Right cardiac atrium (tissue), 5 donors: ENCODE measurements around the gene IL17RB. TPM values are rescaled to one million over a fixed set of nuclear protein-coding genes. Genes with fewer than 3 reads are reported as not detected.
A peak's percentile ranks its signal among the peaks of the same experiment; 100 is the strongest.

Experiments
- ATAC-seq, 2 donors: fragments of 200-7000 bp; cut with Tn5 transposase; one replicate each; pipeline versions ENCODE4 v1.8.0 to v1.9.1; 2020; ENCODE audit warnings: moderate library complexity in 2 of 2, mild to moderate bottlenecking in 1 of 2
- DNase-seq, 3 donors: peaks; one replicate each; pipeline ENCODE4 v3.0.0-alpha.2; 2020
- H3K27ac ChIP-seq: one replicate; pipeline ENCODE4 v1.5.1; 2013; ENCODE audit warnings: mild to moderate bottlenecking, low read length, control low read depth, moderate library complexity
- H3K27me3 ChIP-seq: one replicate; pipeline ENCODE4 v1.6.1; 2013; ENCODE audit not compliant: control insufficient read depth, insufficient read depth
- H3K4me1 ChIP-seq: one replicate; pipeline ENCODE4 v1.6.1; 2013; ENCODE audit warnings: low read length; ENCODE audit not compliant: control insufficient read depth, insufficient read depth
- H3K4me3 ChIP-seq: one replicate; pipeline ENCODE4 v1.5.1; 2013; ENCODE audit warnings: low read length, control low read depth
- H3K9me3 ChIP-seq: one replicate; pipeline ENCODE4 v1.6.1; 2013; ENCODE audit warnings: low read length; ENCODE audit not compliant: control insufficient read depth
- WGBS: extraction: QIAGEN DNeasy Blood & Tissue Kit; methylation state at CpG from one replicate; pipeline ENCODE4 v1.1.7; 2013; 5-methylcytosine and 5-hydroxymethylcytosine counted together
- intact Hi-C, 4 donors: fragments of 100-400 bp; cut with DNase I; formaldehyde crosslinking; loops; one replicate each; pipeline versions ENCODE4 v1.11.0 to v1.14.0; 2022 to 2023
- polyA plus RNA-seq: library from polyadenylated mRNA; stranded (reverse); fragments of 200-250 nt; gene quantifications from one replicate; pipeline ENCODE4 v1.2.3, GENCODE V29; 2013
- total RNA-seq, 4 donors: library from RNA; stranded (reverse); fragmentation: NEBNext Ultra II Directional; extraction: Animal tissue kit (Norgen Biotek cat#: 25700); gene quantifications; one replicate each; pipeline ENCODE4 v1.2.1, GENCODE V29; 2021
- donor health status: healthy with polysubstance abuse.
- donor health status: DM: no; HTN: yes; CAD: no.
- donor health status: DM: no; HTN: no; CAD: no.
- donor health status: DM: no; HTN: yes; CAD: no; lungs with severe emphysema.
- donor health status: DM: yes; HTN: yes; CAD: no.

The IL17RB gene
- total and polyA plus RNA-seq, 5 donors: 1.3 to 2.9 (median 1.9) TPM

- Histone ChIP-seq H3K4me3 (peak overlapping the region; percentile 77), H3K27ac (no peak overlapping the region), H3K9me3 (no peaks in the 10 kb centered on the region), H3K4me1 (peaks cover 7% of the 10 kb centered on the region), H3K27me3 (no peaks in the 10 kb centered on the region)
- DNase-seq (no peak), ATAC-seq (no peak)
- intact Hi-C loops: no loop called here
- WGBS: 41% methylated on average over 10 of the region's 10 CpGs
These were observed 34.3 kb downstream of the IL17RB start for GRCh38 chr3:53880396-53881345.

GRCh38 chr3:53881691-53882593, 35.6 kb downstream of the IL17RB start, which contains the start of gene ACTR8:
Gene ACTR8 (minus strand): TSS chr3:53882152. CDS start chr3:53882101, 51 bp downstream.
- H3K27ac ChIP-seq: peak within 1 kb of the TSS; percentile 87
- ATAC-seq: peak; percentile 99
- H3K9me3 ChIP-seq: no peaks in the 10 kb centered on the region
- H3K4me3 ChIP-seq: peak within 1 kb of the TSS; percentile 77
- intact Hi-C loops: no loop called here
- no peaks in the 10 kb centered on the region for H3K27me3 ChIP-seq
- H3K4me1 ChIP-seq: peaks cover 7% of the 10 kb centered on the region
- DNase-seq: peak; percentile 88 to 96 (median 95)
- under 1% methylated on average over 65 of the region's 65 CpGs for whole genome bisulfite sequencing

GRCh38 chr3:53883008-53883407, 36.6 kb downstream of the IL17RB start:
- H3K4me1 ChIP-seq: peaks cover 7% of the 10 kb centered on the region
- intact Hi-C loops: no loop called here
- no peak overlapping the region for H3K27ac ChIP-seq
- H3K9me3 ChIP-seq: no peaks in the 10 kb centered on the region
- no peak for ATAC-seq
- no peak for DNase-seq
- WGBS: 81% methylated on average over 4 of the region's 4 CpGs
- H3K4me3 ChIP-seq: no peak overlapping the region
- H3K27me3 ChIP-seq: no peaks in the 10 kb centered on the region

- 95% methylated on average over 11 of the region's 11 CpGs for WGBS
- Histone ChIP-seq H3K4me3 (no peak overlapping the region), H3K27ac (no peak overlapping the region), H3K4me1 (peaks cover 7% of the 10 kb centered on the region), H3K9me3 (no peaks in the 10 kb centered on the region), H3K27me3 (no peaks in the 10 kb centered on the region)
- DNase-seq (no peak), ATAC-seq (no peak)
- intact Hi-C loops: no loop called here
These were observed 38.3 kb downstream of the IL17RB start for GRCh38 chr3:53884623-53885022.

GRCh38 chr3:53885239-53885638, 38.9 kb downstream of the IL17RB start:
- WGBS: 85% methylated on average over 3 of the region's 3 CpGs
- DNase-seq (no peak), ATAC-seq (no peak)
- Histone ChIP-seq H3K9me3 (no peaks in the 10 kb centered on the region), H3K4me1 (peaks cover 7% of the 10 kb centered on the region), H3K27ac (no peak overlapping the region), H3K4me3 (no peak overlapping the region), H3K27me3 (no peaks in the 10 kb centered on the region)
- intact Hi-C loops: no loop called here

- intact Hi-C loops: no loop called here
- H3K9me3 ChIP-seq: no peaks in the 10 kb centered on the region
- H3K4me1 ChIP-seq: no peaks in the 10 kb centered on the region
- no peak overlapping the region for H3K4me3 ChIP-seq
- no peak overlapping the region for H3K27ac ChIP-seq
- DNase-seq (no peak), ATAC-seq (no peak)
- no peaks in the 10 kb centered on the region for H3K27me3 ChIP-seq
These were observed 41.1 kb downstream of the IL17RB start for GRCh38 chr3:53887446-53887845.

- 48% methylated on average over 1 of the region's 1 CpG for WGBS
- Histone ChIP-seq H3K27ac (no peak overlapping the region), H3K27me3 (no peaks in the 10 kb centered on the region), H3K4me1 (no peaks in the 10 kb centered on the region), H3K9me3 (no peaks in the 10 kb centered on the region), H3K4me3 (no peak overlapping the region)
- no peak for DNase-seq
- ATAC-seq: no peak
- intact Hi-C loops: no loop called here
These were observed 41.9 kb downstream of the IL17RB start for GRCh38 chr3:53888232-53888631.

- intact Hi-C loops: no loop called here
- Histone ChIP-seq H3K4me3 (peak overlapping the region; percentile 95), H3K27me3 (no peaks in the 10 kb centered on the region), H3K4me1 (no peaks in the 10 kb centered on the region), H3K9me3 (no peaks in the 10 kb centered on the region), H3K27ac (peak overlapping the region; percentile 88)
- peak in 1 of 3 donors; percentile 11 for DNase-seq
- no peak for ATAC-seq
- 4% methylated on average over 21 of the region's 21 CpGs for WGBS
These were observed 44.5 kb downstream of the IL17RB start for GRCh38 chr3:53890726-53891475.

- Histone ChIP-seq H3K4me3 (peak within 1 kb of the TSS; percentile 95), H3K27me3 (no peaks in the 10 kb centered on the region), H3K27ac (peak within 1 kb of the TSS; percentile 99), H3K9me3 (no peaks in the 10 kb centered on the region), H3K4me1 (no peaks in the 10 kb centered on the region)
- DNase-seq: peak; percentile 99
- WGBS: under 1% methylated on average over 73 of the region's 73 CpGs
- ATAC-seq: peak; percentile 99
- intact Hi-C loops: no loop called here
These were observed 45.3 kb downstream of the IL17RB start, which contains the start of gene SELENOK for GRCh38 chr3:53891497-53892285. Gene SELENOK (minus strand): TSS chr3:53891859.

GRCh38 chr3:53892286-53892637, 45.9 kb downstream of the IL17RB start:
- Histone ChIP-seq H3K9me3 (no peaks in the 10 kb centered on the region), H3K27ac (peak overlapping the region; percentile 99), H3K4me1 (no peaks in the 10 kb centered on the region), H3K27me3 (no peaks in the 10 kb centered on the region), H3K4me3 (peak overlapping the region; percentile 95)
- no peak for DNase-seq
- 41% methylated on average over 4 of the region's 4 CpGs for WGBS
- ATAC-seq: no peak
- intact Hi-C loops: no loop called here
